Neural crest cell (in vitro differentiated cells): ENCODE results near the gene ARF1. TPM values are rescaled to one million over a fixed set of nuclear protein-coding genes. Genes with fewer than 3 reads are reported as not detected.

ENCODE experiments used
- DNase-seq: peaks from one replicate; pipeline ENCODE4 v3.0.0; 2021; ENCODE audit warnings: low read depth, mixed read lengths, low spot score
- H3K27ac Mint-ChIP-seq: one replicate; pipeline ENCODE4 v1.8.0; 2021; ENCODE audit warnings: mild to moderate bottlenecking, mixed read lengths; ENCODE audit not compliant: unreplicated experiment
- H3K27me3 Mint-ChIP-seq: 2 replicates; pipeline ENCODE4 v1.8.0; 2021; ENCODE audit warnings: low read depth, mild to moderate bottlenecking, mixed read lengths
- H3K36me3 Mint-ChIP-seq: 2 replicates; pipeline ENCODE4 v1.8.0; 2021; ENCODE audit warnings: low read depth, mild to moderate bottlenecking, mixed read lengths
- H3K4me1 Mint-ChIP-seq: 2 replicates; pipeline ENCODE4 v1.8.0; 2021; ENCODE audit warnings: mixed read lengths
- H3K4me3 Mint-ChIP-seq: one replicate; pipeline ENCODE4 v1.8.0; 2021; ENCODE audit warnings: mild to moderate bottlenecking, mixed read lengths
- H3K9me3 Mint-ChIP-seq: 2 replicates; pipeline ENCODE4 v1.8.0; 2021; ENCODE audit warnings: mixed read lengths
- CTCF ChIP-seq: fragments of 200-600 bp; sonication (generic); conservative IDR thresholded peaks from 2 replicates; pipeline ENCODE4 v1.5.0; 2021; ENCODE audit warnings: antibody characterized with exemption, mild to moderate bottlenecking
- total RNA-seq: library from RNA; stranded (reverse); gene quantifications from 2 replicates; pipeline ENCODE4 v1.2.1, GENCODE V29; 2021

The ARF1 gene
- total RNA-seq, 1 donor from 2014 or later: 237 TPM

- H3K9me3 Mint-ChIP-seq: no peaks in the 10 kb centered on the region
- H3K36me3 Mint-ChIP-seq: no peaks in the 10 kb centered on the region
- no peak for DNase-seq
- H3K4me3 Mint-ChIP-seq: no peak overlapping the region
- no peak for TF ChIP-seq CTCF
- H3K27me3 Mint-ChIP-seq: peaks cover 71% of the 10 kb centered on the region
- peaks cover 4% of the 10 kb centered on the region for H3K4me1 Mint-ChIP-seq
- no peak overlapping the region for H3K27ac Mint-ChIP-seq
Measured at GRCh38 chr1:228061411-228062084, 21.0 kb upstream of the ARF1 start.

- no peak overlapping the region for H3K4me3 Mint-ChIP-seq
- no peak for DNase-seq
- peaks cover 71% of the 10 kb centered on the region for H3K27me3 Mint-ChIP-seq
Measured at GRCh38 chr1:228062085-228062791, 20.3 kb upstream of the ARF1 start.

GRCh38 chr1:228062812-228063211 is 19.7 kb upstream of the ARF1 start:
- H3K4me3 Mint-ChIP-seq: no peak overlapping the region
- no peak overlapping the region for H3K27ac Mint-ChIP-seq
- peaks cover 4% of the 10 kb centered on the region for H3K4me1 Mint-ChIP-seq
- TF ChIP-seq CTCF: no peak
- peaks cover 71% of the 10 kb centered on the region for H3K27me3 Mint-ChIP-seq
- no peaks in the 10 kb centered on the region for H3K36me3 Mint-ChIP-seq
- no peak for DNase-seq
- no peaks in the 10 kb centered on the region for H3K9me3 Mint-ChIP-seq

More at GRCh38 chr1:228062085-228062791, 20.3 kb upstream of the ARF1 start:
- peaks cover 4% of the 10 kb centered on the region for H3K4me1 Mint-ChIP-seq
- no peaks in the 10 kb centered on the region for H3K9me3 Mint-ChIP-seq
- no peaks in the 10 kb centered on the region for H3K36me3 Mint-ChIP-seq
- no peak overlapping the region for H3K27ac Mint-ChIP-seq
- no peak for TF ChIP-seq CTCF

GRCh38 chr1:228063251-228064191 is 19.0 kb upstream of the ARF1 start:
- no peak overlapping the region for H3K4me3 Mint-ChIP-seq
- no peak for DNase-seq
- no peak for TF ChIP-seq CTCF
- H3K27ac Mint-ChIP-seq: no peak overlapping the region
- H3K4me1 Mint-ChIP-seq: peaks cover 4% of the 10 kb centered on the region
- H3K9me3 Mint-ChIP-seq: no peaks in the 10 kb centered on the region
- H3K27me3 Mint-ChIP-seq: peaks cover 69% of the 10 kb centered on the region
- no peaks in the 10 kb centered on the region for H3K36me3 Mint-ChIP-seq

- H3K4me3 Mint-ChIP-seq: no peak overlapping the region
- no peak for TF ChIP-seq CTCF
- DNase-seq: no peak
- H3K9me3 Mint-ChIP-seq: no peaks in the 10 kb centered on the region
- H3K4me1 Mint-ChIP-seq: peaks cover 4% of the 10 kb centered on the region
- no peaks in the 10 kb centered on the region for H3K36me3 Mint-ChIP-seq
- no peak overlapping the region for H3K27ac Mint-ChIP-seq
- H3K27me3 Mint-ChIP-seq: peaks cover 66% of the 10 kb centered on the region
Measured at GRCh38 chr1:228064296-228064695, 18.2 kb upstream of the ARF1 start.
